HCT116 (cell line): Measurements from ENCODE around the gene BRAP.

ENCODE experiments used
- CEBPB ChIP-seq: IDR thresholded peaks from 2 replicates; pipeline ENCODE4 v1.6.1; 2012; ENCODE audit warnings: low read depth
- EGR1 ChIP-seq: IDR thresholded peaks from 2 replicates; pipeline ENCODE4 v1.6.1; 2012; ENCODE audit warnings: low read depth
- EZH2 ChIP-seq: fragments of 200-600 bp; sonication (generic); IDR thresholded peaks from 2 replicates; pipeline ENCODE4 v1.6.1; 2017; ENCODE audit warnings: antibody characterized with exemption, mixed run types
- EZH2phosphoT487 ChIP-seq: fragments of 200-600 bp; IDR thresholded peaks from 2 replicates; pipeline ENCODE4 v1.6.1; 2018; ENCODE audit warnings: antibody characterized with exemption, borderline replicate concordance
- POLR2A ChIP-seq: IDR thresholded peaks from 2 replicates; pipeline ENCODE4 v1.7.0; 2011; ENCODE audit warnings: borderline replicate concordance; ENCODE audit not compliant: insufficient read depth, insufficient read length; ENCODE audit errors: extremely low read depth
- POLR2AphosphoS5 ChIP-seq: IDR thresholded peaks from 2 replicates; pipeline ENCODE4 v1.6.1; 2011; ENCODE audit warnings: mild to moderate bottlenecking, low read depth, low read length, moderate library complexity
- RAD21 ChIP-seq: IDR thresholded peaks from 2 replicates; pipeline ENCODE4 v1.6.1; 2012; ENCODE audit warnings: low read depth, mild to moderate bottlenecking
- YY1 ChIP-seq: IDR thresholded peaks from 2 replicates; pipeline ENCODE4 v1.6.1; 2011; ENCODE audit warnings: low read length, low read depth, moderate library complexity, mild to moderate bottlenecking; ENCODE audit not compliant: insufficient replicate concordance; ENCODE audit errors: extremely low read depth
- ZFX ChIP-seq: fragments of 450-650 bp; IDR thresholded peaks from 2 replicates; pipeline ENCODE4 v1.6.1; 2017
- ZNF274 ChIP-seq: fragments of 200-500 bp; sonication (Bioruptor generic); IDR thresholded peaks from 2 replicates; pipeline ENCODE4 v1.6.1; 2014; ENCODE audit warnings: mild to moderate bottlenecking, low read depth, low read length, inconsistent platforms
- TF ChIP-seq, protein P1 (sequence below), 3 experiments: fragments of 200-600 bp in 1 of 3; sonication (generic) in 1 of 3; IDR thresholded peaks in 2 of 3; conservative IDR thresholded peaks in 1 of 3; 2 replicates each; pipeline ENCODE4 v1.5.1; 2012 to 2017; ENCODE audit warnings: low read depth in 2 of 3, low read length in 2 of 3, antibody characterized with exemption in 1 of 3, borderline replicate concordance in 1 of 3, control low read depth in 1 of 3, mild to moderate bottlenecking in 1 of 3, mixed read lengths in 1 of 3, mixed run types in 1 of 3, moderate library complexity in 1 of 3; ENCODE audit not compliant: insufficient read depth in 1 of 3
- TF ChIP-seq, protein P2 (sequence below): IDR thresholded peaks from 2 replicates; pipeline ENCODE4 v1.6.1; 2012
- TF ChIP-seq, protein P3 (sequence below): IDR thresholded peaks from 2 replicates; pipeline ENCODE4 v1.6.1; 2012

DNA sequence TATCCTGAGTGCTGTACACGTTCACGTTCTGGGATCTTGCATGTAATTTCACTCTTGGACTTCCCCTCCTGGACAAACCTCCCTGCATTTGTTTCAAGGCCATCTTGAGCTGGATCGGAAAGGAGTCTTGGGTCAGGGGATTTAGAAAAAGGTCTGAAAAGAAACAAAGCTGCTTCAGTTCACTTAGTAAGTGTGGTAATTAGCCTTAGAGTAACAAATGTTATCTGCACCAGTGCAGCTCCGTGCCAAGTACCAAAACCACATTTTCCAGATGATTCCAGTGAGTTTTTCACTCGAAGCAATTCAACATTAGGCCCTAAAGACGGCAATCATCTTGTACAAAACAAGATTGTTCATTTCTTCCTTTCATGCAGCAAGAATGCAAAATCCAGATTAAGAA lies 47.2 kb downstream of the BRAP start:
- TF ChIP-seq, protein P1, sequence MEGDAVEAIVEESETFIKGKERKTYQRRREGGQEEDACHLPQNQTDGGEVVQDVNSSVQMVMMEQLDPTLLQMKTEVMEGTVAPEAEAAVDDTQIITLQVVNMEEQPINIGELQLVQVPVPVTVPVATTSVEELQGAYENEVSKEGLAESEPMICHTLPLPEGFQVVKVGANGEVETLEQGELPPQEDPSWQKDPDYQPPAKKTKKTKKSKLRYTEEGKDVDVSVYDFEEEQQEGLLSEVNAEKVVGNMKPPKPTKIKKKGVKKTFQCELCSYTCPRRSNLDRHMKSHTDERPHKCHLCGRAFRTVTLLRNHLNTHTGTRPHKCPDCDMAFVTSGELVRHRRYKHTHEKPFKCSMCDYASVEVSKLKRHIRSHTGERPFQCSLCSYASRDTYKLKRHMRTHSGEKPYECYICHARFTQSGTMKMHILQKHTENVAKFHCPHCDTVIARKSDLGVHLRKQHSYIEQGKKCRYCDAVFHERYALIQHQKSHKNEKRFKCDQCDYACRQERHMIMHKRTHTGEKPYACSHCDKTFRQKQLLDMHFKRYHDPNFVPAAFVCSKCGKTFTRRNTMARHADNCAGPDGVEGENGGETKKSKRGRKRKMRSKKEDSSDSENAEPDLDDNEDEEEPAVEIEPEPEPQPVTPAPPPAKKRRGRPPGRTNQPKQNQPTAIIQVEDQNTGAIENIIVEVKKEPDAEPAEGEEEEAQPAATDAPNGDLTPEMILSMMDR (IDR thresholded peaks at IDR 0.05 in 2 of 3, conservative IDR thresholded peaks at IDR 0.05 in 1 of 3; ENCODE audit: borderline replicate concordance in 1 of 3, insufficient read depth in 1 of 3, low read depth in 2 of 3, low read length in 2 of 3) = no peak
- no peak for TF ChIP-seq EZH2
- no peak for TF ChIP-seq POLR2A
- TF ChIP-seq POLR2AphosphoS5 = no peak
- no peak for TF ChIP-seq EZH2phosphoT487
- no peak for TF ChIP-seq ZFX
- TF ChIP-seq EGR1 = no peak
- TF ChIP-seq, protein P2, sequence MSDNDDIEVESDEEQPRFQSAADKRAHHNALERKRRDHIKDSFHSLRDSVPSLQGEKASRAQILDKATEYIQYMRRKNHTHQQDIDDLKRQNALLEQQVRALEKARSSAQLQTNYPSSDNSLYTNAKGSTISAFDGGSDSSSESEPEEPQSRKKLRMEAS = no peak
- TF ChIP-seq ZNF274 = no peak
- TF ChIP-seq RAD21 = no peak
- TF ChIP-seq, protein P3, sequence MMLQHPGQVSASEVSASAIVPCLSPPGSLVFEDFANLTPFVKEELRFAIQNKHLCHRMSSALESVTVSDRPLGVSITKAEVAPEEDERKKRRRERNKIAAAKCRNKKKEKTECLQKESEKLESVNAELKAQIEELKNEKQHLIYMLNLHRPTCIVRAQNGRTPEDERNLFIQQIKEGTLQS = no peak
- no peak for TF ChIP-seq YY1
- TF ChIP-seq CEBPB = no peak
